NCI-H82 treated with DMSO at 0.1 percent for 48 hours (cell line): ENCODE results near the gene A3GALT2.
A peak's percentile ranks its signal among the peaks of the same experiment; 100 is the strongest.

Experiments
- DNase-seq: peaks from one replicate; lab custom pipeline; 2025; ENCODE audit not compliant: unreplicated experiment; lab: John Stamatoyannopoulos, UW

The A3GALT2 gene

GRCh38 chr1:33320619-33321165, at the start of gene A3GALT2:
Gene A3GALT2, minus strand, starts transcription at chr1:33321098. Its CDS starts 0 bp downstream, at chr1:33321098.
- DNase-seq, result no peak

- DNase-seq, result no peak
Measured at GRCh38 chr1:33370301-33370700, 49.4 kb upstream of the A3GALT2 start.

GRCh38 chr1:33369764-33370163, 48.9 kb upstream of the A3GALT2 start:
- no peak for DNase-seq

- no peak for DNase-seq
Measured at GRCh38 chr1:33369081-33369480, 48.2 kb upstream of the A3GALT2 start.

GRCh38 chr1:33368431-33368830, 47.5 kb upstream of the A3GALT2 start:
- DNase-seq, result no peak

- no peak for DNase-seq
Measured at GRCh38 chr1:33367485-33368405, 46.8 kb upstream of the A3GALT2 start.

- no peak for DNase-seq
Measured at GRCh38 chr1:33366762-33367484, 46.0 kb upstream of the A3GALT2 start.

GRCh38 chr1:33365560-33365997, 44.7 kb upstream of the A3GALT2 start:
- DNase-seq, result no peak

GRCh38 chr1:33364565-33364918, 43.6 kb upstream of the A3GALT2 start:
- DNase-seq, result peak; percentile 52

- DNase-seq, result no peak
Measured at GRCh38 chr1:33363470-33363861, 42.6 kb upstream of the A3GALT2 start.

- DNase-seq, result no peak
Measured at GRCh38 chr1:33363021-33363420, 42.1 kb upstream of the A3GALT2 start.

GRCh38 chr1:33361532-33362235, 40.8 kb upstream of the A3GALT2 start:
- no peak for DNase-seq

GRCh38 chr1:33360367-33360766, 39.5 kb upstream of the A3GALT2 start:
- no peak for DNase-seq

GRCh38 chr1:33359931-33360330, 39.0 kb upstream of the A3GALT2 start:
- DNase-seq, result no peak

GRCh38 chr1:33358795-33359503, 38.1 kb upstream of the A3GALT2 start:
- DNase-seq, result no peak

- DNase-seq, result peak; percentile 85
Measured at GRCh38 chr1:33358114-33358794, 37.4 kb upstream of the A3GALT2 start.

- DNase-seq, result no peak
Measured at GRCh38 chr1:33357099-33357498, 36.2 kb upstream of the A3GALT2 start.

- no peak for DNase-seq
Measured at GRCh38 chr1:33354707-33355316, 33.9 kb upstream of the A3GALT2 start.

GRCh38 chr1:33353531-33353930, 32.6 kb upstream of the A3GALT2 start:
- no peak for DNase-seq

GRCh38 chr1:33351281-33351660, 30.4 kb upstream of the A3GALT2 start:
- DNase-seq, result no peak
